ENCODE measurements around the gene PCDHGB1. TPM values are rescaled to one million over a fixed set of nuclear protein-coding genes. Genes with fewer than 3 reads are reported as not detected.
"Not testable (repeated sequence)": the region's sequence is repeated elsewhere in the genome, so short reads cannot be mapped to it uniquely, and the experiment has no call there.

The PCDHGB1 gene
- polyA plus RNA-seq, 1 donor from 2014 or later, result 0.46 TPM

- H3K36me3 ChIP-seq (ENCODE audit: insufficient read depth, low read length), result no peaks in the 10 kb centered on the region
- no peaks in the 10 kb centered on the region for H4K20me1 ChIP-seq (ENCODE audit: insufficient read depth)
- no peaks in the 10 kb centered on the region for H3F3A ChIP-seq (ENCODE audit: insufficient read depth, low read length, poor library complexity, severe bottlenecking)
- H3K4me2 ChIP-seq (ENCODE audit: low read length), result no peak overlapping the region
- no peaks in the 10 kb centered on the region for H3K9me2 ChIP-seq (ENCODE audit: insufficient read depth, low read length)
- H3K9ac ChIP-seq (ENCODE audit: low read length), result no peak overlapping the region
- peaks cover 10% of the 10 kb centered on the region for H3K9me3 ChIP-seq (ENCODE audit: low read length)
- no peak for TF ChIP-seq EP300 (conservative IDR thresholded peaks at IDR 0.05; ENCODE audit: poor library complexity, severe bottlenecking)
- TF ChIP-seq REST (IDR thresholded peaks at IDR 0.05; ENCODE audit: borderline replicate concordance), result no peak
- TF ChIP-seq CTCF (IDR thresholded peaks at IDR 0.05; ENCODE audit: poor library complexity, severe bottlenecking), result no peak
- TF ChIP-seq EZH2 (IDR thresholded peaks at IDR 0.05; ENCODE audit: borderline replicate concordance, insufficient read depth, low read length, poor library complexity, severe bottlenecking), result no peak
- no peak for TF ChIP-seq POLR2AphosphoS5 (IDR thresholded peaks at IDR 0.05)
- no peak for TF ChIP-seq RAD21 (conservative IDR thresholded peaks at IDR 0.05)
- no peak for TF ChIP-seq SMC3 (conservative IDR thresholded peaks at IDR 0.05; ENCODE audit: poor library complexity)
- no peak for TF ChIP-seq TAF1 (IDR thresholded peaks at IDR 0.05; ENCODE audit: low read depth)
- TF ChIP-seq MXI1 (conservative IDR thresholded peaks at IDR 0.05; ENCODE audit: poor library complexity, severe bottlenecking), result no peak
- H3K27ac ChIP-seq (ENCODE audit: low read length), result no peak overlapping the region
- no peak overlapping the region for H3K4me3 ChIP-seq (ENCODE audit: low read length)
- H3K79me2 ChIP-seq (replicated peaks; ENCODE audit: insufficient read depth, low read length), result no peaks in the 10 kb centered on the region
- H3K27me3 ChIP-seq (ENCODE audit: insufficient read depth, low read depth, low read length), result no peaks in the 10 kb centered on the region
- H2AFZ ChIP-seq (ENCODE audit: low read depth, low read length), result no peak overlapping the region
Measured at GRCh38 chr5:141343953-141344463, 5.9 kb upstream of the PCDHGB1 start.

- H3K27ac ChIP-seq (ENCODE audit: low read length), result no peak overlapping the region
- H3K9me3 ChIP-seq (ENCODE audit: low read length), result peaks cover 10% of the 10 kb centered on the region
- TF ChIP-seq EP300 (conservative IDR thresholded peaks at IDR 0.05; ENCODE audit: poor library complexity, severe bottlenecking) (no peak), REST (IDR thresholded peaks at IDR 0.05; ENCODE audit: borderline replicate concordance) (no peak), CTCF (IDR thresholded peaks at IDR 0.05; ENCODE audit: poor library complexity, severe bottlenecking) (no peak), EZH2 (IDR thresholded peaks at IDR 0.05; ENCODE audit: borderline replicate concordance, insufficient read depth, low read length, poor library complexity, severe bottlenecking) (no peak), TAF1 (IDR thresholded peaks at IDR 0.05; ENCODE audit: low read depth) (no peak), MXI1 (conservative IDR thresholded peaks at IDR 0.05; ENCODE audit: poor library complexity, severe bottlenecking) (no peak), SMC3 (conservative IDR thresholded peaks at IDR 0.05; ENCODE audit: poor library complexity) (no peak), RAD21 (conservative IDR thresholded peaks at IDR 0.05) (no peak), POLR2AphosphoS5 (IDR thresholded peaks at IDR 0.05) (no peak)
- no peaks in the 10 kb centered on the region for H3K79me2 ChIP-seq (replicated peaks; ENCODE audit: insufficient read depth, low read length)
- H3K27me3 ChIP-seq (ENCODE audit: insufficient read depth, low read depth, low read length), result no peaks in the 10 kb centered on the region
- no peaks in the 10 kb centered on the region for H4K20me1 ChIP-seq (ENCODE audit: insufficient read depth)
- H3K9me2 ChIP-seq (ENCODE audit: insufficient read depth, low read length), result no peaks in the 10 kb centered on the region
- no peaks in the 10 kb centered on the region for H3K36me3 ChIP-seq (ENCODE audit: insufficient read depth, low read length)
- H3K9ac ChIP-seq (ENCODE audit: low read length), result no peak overlapping the region
- no peaks in the 10 kb centered on the region for H3F3A ChIP-seq (ENCODE audit: insufficient read depth, low read length, poor library complexity, severe bottlenecking)
- no peak overlapping the region for H3K4me3 ChIP-seq (ENCODE audit: low read length)
- H3K4me2 ChIP-seq (ENCODE audit: low read length), result no peak overlapping the region
- H2AFZ ChIP-seq (ENCODE audit: low read depth, low read length), result no peak overlapping the region
Measured at GRCh38 chr5:141345327-141345726, 4.6 kb upstream of the PCDHGB1 start.

- H3K9me3 ChIP-seq (ENCODE audit: low read length), result peaks cover 15% of the 10 kb centered on the region
- not testable (repeated sequence) for H4K20me1 ChIP-seq (ENCODE audit: insufficient read depth); H3K36me3 ChIP-seq (ENCODE audit: insufficient read depth, low read length); H3K4me2 ChIP-seq (ENCODE audit: low read length); H3K79me2 ChIP-seq (replicated peaks; ENCODE audit: insufficient read depth, low read length); H3K9ac ChIP-seq (ENCODE audit: low read length); H3K4me3 ChIP-seq (ENCODE audit: low read length); H3K27ac ChIP-seq (ENCODE audit: low read length); H3F3A ChIP-seq (ENCODE audit: insufficient read depth, low read length, poor library complexity, severe bottlenecking); H3K9me2 ChIP-seq (ENCODE audit: insufficient read depth, low read length); H3K27me3 ChIP-seq (ENCODE audit: insufficient read depth, low read depth, low read length); H2AFZ ChIP-seq (ENCODE audit: low read depth, low read length)
Measured at GRCh38 chr5:141346017-141346416, 3.9 kb upstream of the PCDHGB1 start.

All from neural cell (in vitro differentiated cells).